Measurements from ENCODE around the gene CNTLN. TPM values are rescaled to one million over a fixed set of nuclear protein-coding genes. Genes with fewer than 3 reads are reported as not detected.

The CNTLN gene
- total and polyA plus RNA-seq, 8 donors: 0.58 to 28.5 (median 3.3) TPM

DNA sequence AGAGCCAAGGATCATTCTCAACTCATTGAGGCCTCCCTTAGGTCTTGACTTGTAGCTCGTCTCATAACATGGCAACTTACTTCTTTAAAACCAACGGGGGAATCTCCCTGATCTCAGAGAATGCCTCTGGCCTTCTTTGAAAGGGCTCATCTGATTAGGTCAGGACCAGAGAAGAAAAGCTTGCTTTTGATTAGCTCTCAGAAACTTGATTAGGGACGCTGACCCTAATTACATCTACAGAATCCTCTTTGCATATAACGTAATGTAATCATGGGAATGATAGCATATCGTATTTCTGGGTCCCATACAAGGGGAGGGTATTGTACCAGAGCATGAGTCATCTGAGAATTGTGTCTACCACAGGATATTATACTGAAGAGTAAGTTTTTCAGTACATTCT, 318.9 kb downstream of the CNTLN start:
- Histone ChIP-seq H3K9me3 (no peaks in the 10 kb centered on the region), H3K4me1 (no peaks in the 10 kb centered on the region), H3K36me3 (peaks cover 0 to 5% (median 0%) of the 10 kb centered on the region in 4 donors), H3K4me3 (no peak overlapping the region), H3K27ac (no peak overlapping the region), H3K27me3 (no peaks in the 10 kb centered on the region)
- no peak for DNase-seq
- intact Hi-C loops (cut with DNase I; ENCODE audit: low total_unique reads): no loop called here
- no peak for TF ChIP-seq POLR2AphosphoS5 (IDR thresholded peaks at IDR 0.05)
- TF ChIP-seq, protein P1, sequence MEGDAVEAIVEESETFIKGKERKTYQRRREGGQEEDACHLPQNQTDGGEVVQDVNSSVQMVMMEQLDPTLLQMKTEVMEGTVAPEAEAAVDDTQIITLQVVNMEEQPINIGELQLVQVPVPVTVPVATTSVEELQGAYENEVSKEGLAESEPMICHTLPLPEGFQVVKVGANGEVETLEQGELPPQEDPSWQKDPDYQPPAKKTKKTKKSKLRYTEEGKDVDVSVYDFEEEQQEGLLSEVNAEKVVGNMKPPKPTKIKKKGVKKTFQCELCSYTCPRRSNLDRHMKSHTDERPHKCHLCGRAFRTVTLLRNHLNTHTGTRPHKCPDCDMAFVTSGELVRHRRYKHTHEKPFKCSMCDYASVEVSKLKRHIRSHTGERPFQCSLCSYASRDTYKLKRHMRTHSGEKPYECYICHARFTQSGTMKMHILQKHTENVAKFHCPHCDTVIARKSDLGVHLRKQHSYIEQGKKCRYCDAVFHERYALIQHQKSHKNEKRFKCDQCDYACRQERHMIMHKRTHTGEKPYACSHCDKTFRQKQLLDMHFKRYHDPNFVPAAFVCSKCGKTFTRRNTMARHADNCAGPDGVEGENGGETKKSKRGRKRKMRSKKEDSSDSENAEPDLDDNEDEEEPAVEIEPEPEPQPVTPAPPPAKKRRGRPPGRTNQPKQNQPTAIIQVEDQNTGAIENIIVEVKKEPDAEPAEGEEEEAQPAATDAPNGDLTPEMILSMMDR (IDR thresholded peaks at IDR 0.05): no peak
- TF ChIP-seq POLR2A (IDR thresholded peaks at IDR 0.05): no peak
- WGBS, 5 donors: 83 to 86% (median 85%) methylated on average over 5 of the region's 5 CpGs

DNA sequence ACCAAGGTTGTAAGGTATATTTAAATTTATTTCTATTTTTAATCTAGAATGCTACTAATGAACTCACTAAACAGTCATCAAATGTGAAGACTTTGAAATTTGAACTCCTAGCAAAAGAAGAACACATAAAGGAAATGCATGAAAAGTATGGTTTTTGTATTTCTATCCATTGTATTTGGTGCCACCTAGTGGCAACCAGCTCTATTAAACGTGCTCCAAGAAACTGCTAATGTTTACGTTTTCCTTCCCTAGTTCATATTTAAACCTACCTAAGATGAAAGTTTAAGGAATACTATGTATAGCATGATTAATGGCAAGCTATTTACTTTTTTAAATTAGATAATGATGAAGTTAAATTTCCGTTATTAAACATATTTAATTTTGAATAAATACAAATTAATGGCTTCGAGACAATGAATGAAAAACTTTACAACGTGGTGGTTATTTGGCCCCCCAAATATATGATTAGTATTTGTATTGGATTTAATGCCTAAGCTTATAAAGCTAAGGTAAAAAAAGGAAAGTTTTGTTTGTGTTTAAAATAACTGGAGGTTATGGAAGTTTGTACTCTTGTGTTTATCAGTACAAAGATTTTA, 328.1 kb downstream of the CNTLN start:
- Histone ChIP-seq H3K27me3 (no peaks in the 10 kb centered on the region), H3K4me1 (no peaks in the 10 kb centered on the region), H3K4me3 (no peak overlapping the region), H3K36me3 (peaks cover 0 to 14% (median 4%) of the 10 kb centered on the region in 4 donors), H3K9me3 (no peaks in the 10 kb centered on the region), H3K27ac (no peak overlapping the region)
- TF ChIP-seq, protein P1 (IDR thresholded peaks at IDR 0.05): peak in 5 of 7 experiments; percentile 30 to 71 (median 57)
- TF ChIP-seq POLR2A (IDR thresholded peaks at IDR 0.05): no peak
- peak; percentile 36 to 84 for DNase-seq
- WGBS, 5 donors: 42 to 47% (median 43%) methylated on average over 5 of the region's 5 CpGs
- intact Hi-C loops (cut with DNase I; ENCODE audit: low total_unique reads): loop anchor here (10.0 kb wide), 1 partner anchor 348 kb away; no protein-coding TSS in a partner anchor

DNA sequence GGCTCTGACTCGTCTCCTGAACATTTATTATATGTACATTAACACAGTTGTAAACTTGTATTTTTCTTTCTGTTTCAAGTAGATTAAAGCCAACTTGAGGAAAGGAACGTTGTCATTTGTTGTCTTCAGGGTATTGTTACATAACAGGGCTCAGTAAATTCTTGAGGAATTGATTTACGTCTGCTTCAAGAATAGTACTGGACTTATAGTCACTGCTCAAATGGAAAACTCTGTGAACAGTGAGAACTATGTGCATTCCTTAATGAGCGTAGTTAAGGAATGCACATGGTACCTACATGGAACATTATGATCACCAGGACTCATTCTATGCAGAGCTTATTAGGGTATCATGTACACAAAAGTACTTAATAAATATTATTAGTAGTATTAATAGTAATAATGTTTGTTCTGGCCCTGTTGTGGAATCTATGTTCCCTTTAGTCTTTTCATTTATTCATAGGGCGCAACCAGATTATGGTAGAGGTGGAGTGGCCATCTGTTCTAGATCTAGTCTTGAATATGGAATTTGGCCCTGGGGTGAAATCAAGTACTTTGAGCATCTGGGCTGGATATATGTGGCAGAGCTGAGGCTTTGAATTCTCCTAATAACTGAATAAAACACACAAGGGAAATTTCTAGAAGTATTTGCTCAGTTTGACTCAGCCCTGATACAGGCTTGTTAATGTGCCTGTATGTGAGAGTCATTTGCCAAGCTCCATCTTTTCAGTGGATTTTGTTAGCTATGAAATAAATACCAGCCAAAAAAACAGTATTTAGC, 335.4 kb downstream of the CNTLN start:
- Histone ChIP-seq H3K9me3 (no peaks in the 10 kb centered on the region), H3K36me3 (peaks cover 0 to 14% (median 4%) of the 10 kb centered on the region in 4 donors), H3K4me3 (no peak overlapping the region), H3K4me1 (no peaks in the 10 kb centered on the region), H3K27me3 (no peaks in the 10 kb centered on the region), H3K27ac (no peak overlapping the region)
- TF ChIP-seq EP300 (IDR thresholded peaks at IDR 0.05) (no peak), POLR2A (IDR thresholded peaks at IDR 0.05) (no peak), POLR2AphosphoS5 (IDR thresholded peaks at IDR 0.05) (no peak)
- TF ChIP-seq, protein P1 (IDR thresholded peaks at IDR 0.05): no peak
- intact Hi-C loops (cut with DNase I; ENCODE audit: low total_unique reads): no loop called here
- no peak for DNase-seq
- 88 to 93% (median 92%) methylated on average over 5 of the region's 5 CpGs for WGBS, 5 donors

DNA sequence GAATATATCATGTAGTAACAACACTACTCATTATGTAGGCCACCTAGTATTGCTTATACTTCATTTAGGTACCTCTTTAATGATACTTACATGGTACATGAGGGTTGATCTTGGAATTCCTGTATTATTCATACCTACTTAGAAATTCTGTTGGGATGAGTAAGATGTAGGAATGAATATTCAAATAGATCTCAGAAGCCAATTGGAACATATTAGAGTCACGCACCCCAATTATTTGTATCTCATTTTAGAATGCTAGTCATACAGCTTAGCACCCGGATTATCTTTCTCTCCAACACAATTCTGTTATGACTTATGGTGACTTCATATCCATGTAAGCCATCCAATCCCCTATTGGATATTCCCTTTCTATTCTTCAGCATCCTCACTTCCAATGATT, 337.3 kb downstream of the CNTLN start:
- no peak for TF ChIP-seq POLR2A (IDR thresholded peaks at IDR 0.05)
- TF ChIP-seq, protein P1 (IDR thresholded peaks at IDR 0.05): no peak
- no peak for TF ChIP-seq POLR2AphosphoS5 (IDR thresholded peaks at IDR 0.05)
- no peak for TF ChIP-seq EP300 (IDR thresholded peaks at IDR 0.05)
- intact Hi-C loops (cut with DNase I; ENCODE audit: low total_unique reads): no loop called here
- H3K36me3 ChIP-seq: peaks cover 0 to 11% (median 3%) of the 10 kb centered on the region in 4 donors
- H3K27ac ChIP-seq: no peak overlapping the region
- DNase-seq: no peak
- 93 to 98% (median 95%) methylated on average over 2 of the region's 2 CpGs for WGBS, 5 donors
- no peak overlapping the region for H3K4me3 ChIP-seq
- H3K27me3 ChIP-seq: no peaks in the 10 kb centered on the region
- no peaks in the 10 kb centered on the region for H3K9me3 ChIP-seq
- H3K4me1 ChIP-seq: no peaks in the 10 kb centered on the region
